Peyer's patch (tissue), 4 donors: Measurements from ENCODE around the gene CACNA1I. TPM values are rescaled to one million over a fixed set of nuclear protein-coding genes. Genes with fewer than 3 reads are reported as not detected.

ENCODE experiments used
- DNase-seq, 3 donors: peaks; one replicate each; pipeline ENCODE4 v3.0.0-alpha.2; 2017 to 2019
- H3K27ac ChIP-seq, 4 donors: fragments of 200-600 bp; sonication (generic); one replicate each; pipeline ENCODE4 v1.5.1; 2016 to 2019
- H3K27me3 ChIP-seq, 2 donors: fragments of 200-600 bp; sonication (generic); one replicate each; pipeline ENCODE4 v1.5.1; 2019
- H3K36me3 ChIP-seq, 3 donors: fragments of 200-600 bp; sonication (generic); one replicate each; pipeline ENCODE4 v1.5.1; 2016 to 2019
- H3K4me1 ChIP-seq, 4 donors: fragments of 200-600 bp; sonication (generic); one replicate each; pipeline ENCODE4 v1.5.1; 2016 to 2019
- H3K4me3 ChIP-seq, 4 donors: fragments of 200-600 bp; sonication (generic); 1 replicate in 3 of 4; 2 replicates in 1 of 4; pipeline ENCODE4 v1.5.1; 2016 to 2019; ENCODE audit warnings: mild to moderate bottlenecking in 1 of 4
- H3K9me3 ChIP-seq, 4 donors: fragments of 200-600 bp; sonication (generic); one replicate each; pipeline ENCODE4 v1.5.1; 2016 to 2019; ENCODE audit warnings: mild to moderate bottlenecking in 1 of 4
- CTCF ChIP-seq, 6 experiments: fragments of 450-650 bp in 4 of 6; fragments of 200-600 bp in 2 of 6; sonication (generic) in 1 of 6; IDR thresholded peaks; one replicate each; pipeline ENCODE4 v1.5.1; 2017 to 2019; ENCODE audit warnings: antibody characterized with exemption in 6 of 6, mild to moderate bottlenecking in 3 of 6, moderate library complexity in 1 of 6
- POLR2A ChIP-seq, 2 donors: fragments of 450-650 bp; IDR thresholded peaks; one replicate each; pipeline ENCODE4 v1.5.1; 2017; ENCODE audit warnings: antibody characterized with exemption in 2 of 2, mild to moderate bottlenecking in 2 of 2, moderate library complexity in 2 of 2
- total RNA-seq, 4 donors: library from RNA; depleted of rRNA; stranded (reverse); fragments of >200 nt; gene quantifications; one replicate each; pipeline ENCODE4 v1.1.0, GENCODE V29; 2016

The CACNA1I gene
- total RNA-seq, 4 donors from 2014 or later = 0.95 to 6.6 (median 1.6) TPM

- no peaks in the 10 kb centered on the region for H3K27me3 ChIP-seq
- H3K27ac ChIP-seq = no peak overlapping the region
- no peak for DNase-seq
- H3K4me1 ChIP-seq = no peaks in the 10 kb centered on the region
- H3K36me3 ChIP-seq = no peaks in the 10 kb centered on the region
- no peak for TF ChIP-seq POLR2A (IDR thresholded peaks at IDR 0.05)
- TF ChIP-seq CTCF (IDR thresholded peaks at IDR 0.05) = no peak
- H3K9me3 ChIP-seq = no peaks in the 10 kb centered on the region
- no peak overlapping the region for H3K4me3 ChIP-seq
Measured at GRCh38 chr22:39610246-39610645, 39.7 kb downstream of the CACNA1I start.

GRCh38 chr22:39610766-39611165 is 40.2 kb downstream of the CACNA1I start:
- no peak overlapping the region for H3K27ac ChIP-seq
- H3K4me1 ChIP-seq = no peaks in the 10 kb centered on the region
- H3K4me3 ChIP-seq = no peak overlapping the region
- no peaks in the 10 kb centered on the region for H3K27me3 ChIP-seq
- H3K9me3 ChIP-seq = no peaks in the 10 kb centered on the region
- TF ChIP-seq POLR2A (IDR thresholded peaks at IDR 0.05) (no peak), CTCF (IDR thresholded peaks at IDR 0.05) (no peak)
- no peak for DNase-seq
- no peaks in the 10 kb centered on the region for H3K36me3 ChIP-seq

- H3K9me3 ChIP-seq = no peaks in the 10 kb centered on the region
- H3K4me3 ChIP-seq = no peak overlapping the region
- no peaks in the 10 kb centered on the region for H3K36me3 ChIP-seq
- no peak for DNase-seq
- H3K27ac ChIP-seq = no peak overlapping the region
- no peaks in the 10 kb centered on the region for H3K4me1 ChIP-seq
- no peak for TF ChIP-seq POLR2A (IDR thresholded peaks at IDR 0.05)
- no peak for TF ChIP-seq CTCF (IDR thresholded peaks at IDR 0.05)
- H3K27me3 ChIP-seq = no peaks in the 10 kb centered on the region
Measured at GRCh38 chr22:39611360-39611759, 40.8 kb downstream of the CACNA1I start.

GRCh38 chr22:39612811-39613548 is 42.4 kb downstream of the CACNA1I start:
- no peaks in the 10 kb centered on the region for H3K9me3 ChIP-seq
- H3K4me3 ChIP-seq = no peak overlapping the region
- no peaks in the 10 kb centered on the region for H3K27me3 ChIP-seq
- no peaks in the 10 kb centered on the region for H3K4me1 ChIP-seq
- no peak overlapping the region for H3K27ac ChIP-seq
- H3K36me3 ChIP-seq = no peaks in the 10 kb centered on the region
- DNase-seq = no peak
- TF ChIP-seq POLR2A (IDR thresholded peaks at IDR 0.05) = no peak
- no peak for TF ChIP-seq CTCF (IDR thresholded peaks at IDR 0.05)

- no peaks in the 10 kb centered on the region for H3K36me3 ChIP-seq
- no peak for DNase-seq
- no peak overlapping the region for H3K4me3 ChIP-seq
- no peaks in the 10 kb centered on the region for H3K4me1 ChIP-seq
- no peak overlapping the region for H3K27ac ChIP-seq
- H3K9me3 ChIP-seq = no peaks in the 10 kb centered on the region
- TF ChIP-seq POLR2A (IDR thresholded peaks at IDR 0.05) (no peak), CTCF (IDR thresholded peaks at IDR 0.05) (no peak)
- no peaks in the 10 kb centered on the region for H3K27me3 ChIP-seq
Measured at GRCh38 chr22:39613549-39613921, 43.0 kb downstream of the CACNA1I start.
